OCI-LY7 (cell line): ENCODE results near the gene TMTC1. TPM values are rescaled to one million over a fixed set of nuclear protein-coding genes. Genes with fewer than 3 reads are reported as not detected.

Source experiments
- BruUV-seq: library from RNA; stranded (reverse); fragments of 400-500 nt; replicated peaks from 2 replicates; lab custom pipeline; 2021; lab: Mats Ljungman, UMichigan
- CTCF ChIA-PET: fragments of 300-600 bp; sonication (Branson Sonifier 250); formaldehyde crosslinking; loops from one replicate; lab custom pipeline; 2022; ENCODE audit warnings: antibody characterized with exemption; ENCODE audit not compliant: unreplicated experiment; lab: Charles Lee
- POLR2A ChIA-PET: fragments of 300-600 bp; sonication (Branson Sonifier 250); formaldehyde crosslinking; loops from one replicate; lab custom pipeline; 2022; ENCODE audit warnings: antibody characterized with exemption; lab: Charles Lee
- DNase-seq: peaks from one replicate; pipeline ENCODE4 v3.0.0-alpha.2; 2015; ENCODE audit warnings: low spot score
- H2AFZ ChIP-seq: fragments of 200-600 bp; sonication (generic), shearing (Covaris generic); 2 replicates; pipeline ENCODE4 v1.6.1; 2014; ENCODE audit warnings: mild to moderate bottlenecking, antibody characterized with exemption, low read length, moderate library complexity
- H3K27ac ChIP-seq: fragments of 200-600 bp; sonication (generic); 2 replicates; pipeline ENCODE4 v1.5.1; 2014; ENCODE audit warnings: mixed run types, low read depth, mild to moderate bottlenecking, moderate library complexity, low read length, inconsistent platforms; ENCODE audit not compliant: poor library complexity, severe bottlenecking
- H3K36me3 ChIP-seq: fragments of 200-600 bp; sonication (generic); 2 replicates; pipeline ENCODE4 v1.6.1; 2014; ENCODE audit warnings: mild to moderate bottlenecking, antibody characterized with exemption, low read length, moderate library complexity, mixed read lengths; ENCODE audit not compliant: insufficient read depth
- H3K4me1 ChIP-seq: fragments of 200-600 bp; sonication (generic); 2 replicates; pipeline ENCODE4 v1.5.1; 2014; ENCODE audit warnings: mild to moderate bottlenecking, low read length; ENCODE audit not compliant: insufficient read depth, poor library complexity, severe bottlenecking
- H3K4me2 ChIP-seq: fragments of 200-600 bp; sonication (generic); 2 replicates; pipeline ENCODE4 v1.6.1; 2014; ENCODE audit warnings: mild to moderate bottlenecking, low read length
- H3K4me3 ChIP-seq: fragments of 200-600 bp; sonication (generic); 2 replicates; pipeline ENCODE4 v1.5.1; 2014; ENCODE audit warnings: mild to moderate bottlenecking, low read depth, low read length; ENCODE audit not compliant: poor library complexity, severe bottlenecking
- H3K79me2 ChIP-seq: fragments of 200-600 bp; sonication (generic); 2 replicates; pipeline ENCODE4 v1.6.1; 2016; ENCODE audit warnings: low read depth, mild to moderate bottlenecking, low read length, moderate library complexity, mixed read lengths; ENCODE audit not compliant: insufficient read depth
- H3K9me2 ChIP-seq: fragments of 200-600 bp; sonication (generic); 2 replicates; pipeline ENCODE4 v1.6.1; 2016; ENCODE audit warnings: mild to moderate bottlenecking, low read length, mixed read lengths; ENCODE audit not compliant: insufficient read depth
- H3K9me3 ChIP-seq: fragments of 200-600 bp; sonication (generic); 2 replicates; pipeline ENCODE4 v1.6.1; 2014; ENCODE audit warnings: mild to moderate bottlenecking, mixed run types, low read length, mixed read lengths
- H4K20me1 ChIP-seq: fragments of 200-600 bp; sonication (generic); 2 replicates; pipeline ENCODE4 v1.6.1; 2014; ENCODE audit warnings: mild to moderate bottlenecking, antibody characterized with exemption, low read length, moderate library complexity, mixed read lengths; ENCODE audit not compliant: insufficient read depth
- EZH2phosphoT487 ChIP-seq: fragments of 200-600 bp; sonication (generic); IDR thresholded peaks from 2 replicates; pipeline ENCODE4 v1.6.1; 2018; ENCODE audit warnings: low read depth, borderline replicate concordance, mild to moderate bottlenecking, mixed run types, antibody characterized with exemption, low read length, moderate library complexity, mixed read lengths
- intact Hi-C: fragments of 100-400 bp; cut with micrococcal nuclease; formaldehyde crosslinking; loops from one replicate; pipeline ENCODE4 v1.10.0; 2022; ENCODE audit not compliant: unreplicated experiment
- total RNA-seq, 2 experiments: library from RNA; depleted of rRNA in 1 of 2; stranded (reverse); fragments of >200 nt in 1 of 2; shearing (Covaris generic) in 1 of 2; gene quantifications; 2 replicates each; pipeline ENCODE4 v1.2.3, GENCODE V29; 2014 to 2022
- TF ChIP-seq, protein P1 (sequence below): fragments of 200-600 bp; sonication (generic); conservative IDR thresholded peaks from 2 replicates; pipeline ENCODE4 v1.5.1; 2014; ENCODE audit warnings: mild to moderate bottlenecking, antibody characterized with exemption, low read length, moderate library complexity, mixed read lengths

TMTC1 gene
- total RNA-seq, 2 experiments from 2014 or later: not detected

DNA sequence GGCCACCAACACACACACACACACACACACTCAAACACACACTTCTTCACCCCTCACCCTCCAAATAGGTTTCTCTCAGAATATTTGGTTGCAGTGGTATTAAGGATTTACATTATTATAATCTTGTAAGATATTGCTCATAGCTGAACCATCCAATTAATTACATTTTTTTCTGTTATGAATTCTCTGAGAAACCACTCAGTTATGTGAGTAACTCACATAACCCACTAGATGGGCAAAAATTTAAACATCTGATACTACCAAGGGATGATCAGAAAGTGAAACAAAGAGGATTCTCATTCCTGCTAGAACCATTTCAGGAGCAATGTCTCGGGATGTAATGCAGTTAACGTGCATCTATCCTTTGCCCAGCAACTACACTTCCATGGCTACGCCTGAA, 31.6 kb downstream of the TMTC1 start:
- intact Hi-C loops: no loop called here
- TF ChIP-seq EZH2phosphoT487: no peak
- TF ChIP-seq, protein P1, sequence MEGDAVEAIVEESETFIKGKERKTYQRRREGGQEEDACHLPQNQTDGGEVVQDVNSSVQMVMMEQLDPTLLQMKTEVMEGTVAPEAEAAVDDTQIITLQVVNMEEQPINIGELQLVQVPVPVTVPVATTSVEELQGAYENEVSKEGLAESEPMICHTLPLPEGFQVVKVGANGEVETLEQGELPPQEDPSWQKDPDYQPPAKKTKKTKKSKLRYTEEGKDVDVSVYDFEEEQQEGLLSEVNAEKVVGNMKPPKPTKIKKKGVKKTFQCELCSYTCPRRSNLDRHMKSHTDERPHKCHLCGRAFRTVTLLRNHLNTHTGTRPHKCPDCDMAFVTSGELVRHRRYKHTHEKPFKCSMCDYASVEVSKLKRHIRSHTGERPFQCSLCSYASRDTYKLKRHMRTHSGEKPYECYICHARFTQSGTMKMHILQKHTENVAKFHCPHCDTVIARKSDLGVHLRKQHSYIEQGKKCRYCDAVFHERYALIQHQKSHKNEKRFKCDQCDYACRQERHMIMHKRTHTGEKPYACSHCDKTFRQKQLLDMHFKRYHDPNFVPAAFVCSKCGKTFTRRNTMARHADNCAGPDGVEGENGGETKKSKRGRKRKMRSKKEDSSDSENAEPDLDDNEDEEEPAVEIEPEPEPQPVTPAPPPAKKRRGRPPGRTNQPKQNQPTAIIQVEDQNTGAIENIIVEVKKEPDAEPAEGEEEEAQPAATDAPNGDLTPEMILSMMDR: no peak
- Histone ChIP-seq H4K20me1 (no peaks in the 10 kb centered on the region), H3K4me3 (no peak overlapping the region), H3K27ac (no peak overlapping the region), H3K4me2 (no peak overlapping the region), H3K79me2 (no peaks in the 10 kb centered on the region), H3K4me1 (no peaks in the 10 kb centered on the region), H3K9me2 (no peaks in the 10 kb centered on the region), H3K36me3 (no peaks in the 10 kb centered on the region), H3K9me3 (no peaks in the 10 kb centered on the region), H2AFZ (no peak overlapping the region)
- ChIA-PET CTCF (no interaction called here), POLR2A (no interaction called here)
- no peak for DNase-seq
- no TSS peak for BruUV-seq

DNA sequence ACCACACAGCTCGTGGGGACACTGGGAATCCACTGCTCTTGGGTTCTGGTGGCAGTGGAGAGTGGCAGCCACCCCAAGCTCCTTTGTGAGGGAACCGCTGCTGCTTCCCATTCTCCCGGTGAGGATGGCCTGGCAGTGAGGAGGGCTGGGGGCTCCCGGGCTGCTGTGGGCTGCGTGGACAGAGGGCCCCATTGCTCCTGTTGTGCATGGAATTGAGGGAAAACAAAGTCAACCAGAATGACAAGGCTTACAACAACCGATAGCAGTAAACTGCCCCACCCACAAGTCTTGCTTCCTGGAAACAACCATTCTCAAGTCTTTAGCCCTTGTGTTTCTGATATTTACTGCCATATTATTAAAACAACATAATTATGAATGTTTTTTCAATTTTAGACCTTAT, 32.1 kb downstream of the TMTC1 start:
- no peaks in the 10 kb centered on the region for H3K9me3 ChIP-seq
- intact Hi-C loops: no loop called here
- no peak for TF ChIP-seq EZH2phosphoT487
- TF ChIP-seq, protein P1: no peak
- H3K4me1 ChIP-seq: no peaks in the 10 kb centered on the region
- H3K36me3 ChIP-seq: no peaks in the 10 kb centered on the region
- CTCF ChIA-PET: no interaction called here
- H3K9me2 ChIP-seq: no peaks in the 10 kb centered on the region
- no peak overlapping the region for H3K4me2 ChIP-seq
- H4K20me1 ChIP-seq: no peaks in the 10 kb centered on the region
- no peak overlapping the region for H3K4me3 ChIP-seq
- H3K27ac ChIP-seq: no peak overlapping the region
- no peak for DNase-seq
- H2AFZ ChIP-seq: no peak overlapping the region
- BruUV-seq: no TSS peak
- no peaks in the 10 kb centered on the region for H3K79me2 ChIP-seq
- POLR2A ChIA-PET: no interaction called here

DNA sequence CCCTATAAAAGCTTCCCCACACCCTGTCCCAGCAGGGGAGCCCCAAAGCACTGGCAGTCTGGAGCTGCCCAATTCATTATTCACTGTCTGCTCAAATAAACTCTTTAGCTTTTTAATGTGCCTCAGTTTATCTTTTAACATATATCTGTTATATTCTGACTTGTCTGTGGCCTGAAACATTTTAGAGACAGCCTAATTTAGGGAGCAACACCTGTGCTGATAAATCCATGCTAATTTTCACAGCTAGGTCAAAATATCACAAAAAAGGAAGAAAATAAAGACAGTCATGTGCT, 32.9 kb downstream of the TMTC1 start:
- no peak overlapping the region for H3K27ac ChIP-seq
- no peaks in the 10 kb centered on the region for H3K9me3 ChIP-seq
- H3K9me2 ChIP-seq: no peaks in the 10 kb centered on the region
- no peak overlapping the region for H3K4me3 ChIP-seq
- H3K4me1 ChIP-seq: no peaks in the 10 kb centered on the region
- POLR2A ChIA-PET: no interaction called here
- intact Hi-C loops: no loop called here
- no peaks in the 10 kb centered on the region for H3K79me2 ChIP-seq
- no peak overlapping the region for H3K4me2 ChIP-seq
- TF ChIP-seq, protein P1: no peak
- TF ChIP-seq EZH2phosphoT487: no peak
- CTCF ChIA-PET: no interaction called here
- DNase-seq: no peak
- H4K20me1 ChIP-seq: no peaks in the 10 kb centered on the region
- no TSS peak for BruUV-seq
- H2AFZ ChIP-seq: no peak overlapping the region
- no peaks in the 10 kb centered on the region for H3K36me3 ChIP-seq
